Measurements from ENCODE around the gene ITGB1BP1.

ITGB1BP1 gene

GRCh38 chr2:9366026-9366425, 57.3 kb downstream of the ITGB1BP1 start:
- Histone ChIP-seq H3K27me3 (ENCODE audit: control insufficient read depth in 1 of 2, insufficient read depth in 2 of 2, low read length in 2 of 2) (no peaks in the 10 kb centered on the region), H3K36me3 (ENCODE audit: insufficient read depth, low read length) (peaks cover 53% of the 10 kb centered on the region), H3K4me1 (ENCODE audit: insufficient read depth, low read length) (no peaks in the 10 kb centered on the region), H3K4me3 (ENCODE audit: low read depth in 1 of 2, low read length in 2 of 2) (no peak overlapping the region), H3K9me3 (ENCODE audit: low read length) (no peaks in the 10 kb centered on the region), H3K9ac (ENCODE audit: low read length) (no peak overlapping the region), H3K27ac (ENCODE audit: low read depth, low read length) (no peak overlapping the region)

GRCh38 chr2:9365498-9366019, 57.8 kb downstream of the ITGB1BP1 start:
- Histone ChIP-seq H3K9me3 (ENCODE audit: low read length) (no peaks in the 10 kb centered on the region), H3K9ac (ENCODE audit: low read length) (no peak overlapping the region), H3K27me3 (ENCODE audit: control insufficient read depth in 1 of 2, insufficient read depth in 2 of 2, low read length in 2 of 2) (no peaks in the 10 kb centered on the region), H3K4me1 (ENCODE audit: insufficient read depth, low read length) (no peaks in the 10 kb centered on the region), H3K27ac (ENCODE audit: low read depth, low read length) (no peak overlapping the region), H3K4me3 (ENCODE audit: low read depth in 1 of 2, low read length in 2 of 2) (no peak overlapping the region), H3K36me3 (ENCODE audit: insufficient read depth, low read length) (peaks cover 53% of the 10 kb centered on the region)

GRCh38 chr2:9364791-9365497, 58.4 kb downstream of the ITGB1BP1 start:
- no peak overlapping the region for H3K9ac ChIP-seq (ENCODE audit: low read length)
- no peaks in the 10 kb centered on the region for H3K27me3 ChIP-seq (ENCODE audit: control insufficient read depth in 1 of 2, insufficient read depth in 2 of 2, low read length in 2 of 2)
- H3K4me1 ChIP-seq (ENCODE audit: insufficient read depth, low read length), result no peaks in the 10 kb centered on the region
- H3K27ac ChIP-seq (ENCODE audit: low read depth, low read length), result no peak overlapping the region
- no peak overlapping the region for H3K4me3 ChIP-seq (ENCODE audit: low read depth in 1 of 2, low read length in 2 of 2)
- H3K9me3 ChIP-seq (ENCODE audit: low read length), result no peaks in the 10 kb centered on the region
- H3K36me3 ChIP-seq (ENCODE audit: insufficient read depth, low read length), result peaks cover 54% of the 10 kb centered on the region

GRCh38 chr2:9364373-9364772, 59.0 kb downstream of the ITGB1BP1 start:
- Histone ChIP-seq H3K9ac (ENCODE audit: low read length) (no peak overlapping the region), H3K27ac (ENCODE audit: low read depth, low read length) (no peak overlapping the region), H3K9me3 (ENCODE audit: low read length) (no peaks in the 10 kb centered on the region), H3K36me3 (ENCODE audit: insufficient read depth, low read length) (peaks cover 59% of the 10 kb centered on the region), H3K27me3 (ENCODE audit: control insufficient read depth in 1 of 2, insufficient read depth in 2 of 2, low read length in 2 of 2) (no peaks in the 10 kb centered on the region), H3K4me3 (ENCODE audit: low read depth in 1 of 2, low read length in 2 of 2) (no peak overlapping the region), H3K4me1 (ENCODE audit: insufficient read depth, low read length) (no peaks in the 10 kb centered on the region)

GRCh38 chr2:9360701-9361100, 62.6 kb downstream of the ITGB1BP1 start:
- Histone ChIP-seq H3K9ac (ENCODE audit: low read length) (no peak overlapping the region), H3K27ac (ENCODE audit: low read depth, low read length) (no peak overlapping the region), H3K4me1 (ENCODE audit: insufficient read depth, low read length) (no peaks in the 10 kb centered on the region), H3K27me3 (ENCODE audit: control insufficient read depth in 1 of 2, insufficient read depth in 2 of 2, low read length in 2 of 2) (no peaks in the 10 kb centered on the region), H3K9me3 (ENCODE audit: low read length) (no peaks in the 10 kb centered on the region), H3K4me3 (ENCODE audit: low read depth in 1 of 2, low read length in 2 of 2) (no peak overlapping the region), H3K36me3 (ENCODE audit: insufficient read depth, low read length) (peaks cover 64% of the 10 kb centered on the region)

- H3K4me1 ChIP-seq (ENCODE audit: insufficient read depth, low read length), result no peaks in the 10 kb centered on the region
- H3K9ac ChIP-seq (ENCODE audit: low read length), result no peak overlapping the region
- H3K4me3 ChIP-seq (ENCODE audit: low read depth in 1 of 2, low read length in 2 of 2), result no peak overlapping the region
- H3K27ac ChIP-seq (ENCODE audit: low read depth, low read length), result no peak overlapping the region
- H3K9me3 ChIP-seq (ENCODE audit: low read length), result no peaks in the 10 kb centered on the region
- H3K27me3 ChIP-seq (ENCODE audit: control insufficient read depth in 1 of 2, insufficient read depth in 2 of 2, low read length in 2 of 2), result no peaks in the 10 kb centered on the region
- H3K36me3 ChIP-seq (ENCODE audit: insufficient read depth, low read length), result peaks cover 66% of the 10 kb centered on the region
Measured at GRCh38 chr2:9360110-9360509, 63.2 kb downstream of the ITGB1BP1 start.

- H3K27me3 ChIP-seq (ENCODE audit: control insufficient read depth in 1 of 2, insufficient read depth in 2 of 2, low read length in 2 of 2), result no peaks in the 10 kb centered on the region
- H3K9ac ChIP-seq (ENCODE audit: low read length), result no peak overlapping the region
- no peaks in the 10 kb centered on the region for H3K9me3 ChIP-seq (ENCODE audit: low read length)
- peaks cover 65% of the 10 kb centered on the region for H3K36me3 ChIP-seq (ENCODE audit: insufficient read depth, low read length)
- H3K27ac ChIP-seq (ENCODE audit: low read depth, low read length), result no peak overlapping the region
- H3K4me1 ChIP-seq (ENCODE audit: insufficient read depth, low read length), result no peaks in the 10 kb centered on the region
- H3K4me3 ChIP-seq (ENCODE audit: low read depth in 1 of 2, low read length in 2 of 2), result no peak overlapping the region
Measured at GRCh38 chr2:9359463-9359862, 63.9 kb downstream of the ITGB1BP1 start.

- Histone ChIP-seq H3K4me3 (ENCODE audit: low read depth in 1 of 2, low read length in 2 of 2) (no peak overlapping the region), H3K27me3 (ENCODE audit: control insufficient read depth in 1 of 2, insufficient read depth in 2 of 2, low read length in 2 of 2) (no peaks in the 10 kb centered on the region), H3K4me1 (ENCODE audit: insufficient read depth, low read length) (no peaks in the 10 kb centered on the region), H3K9ac (ENCODE audit: low read length) (no peak overlapping the region), H3K36me3 (ENCODE audit: insufficient read depth, low read length) (peaks cover 61% of the 10 kb centered on the region), H3K27ac (ENCODE audit: low read depth, low read length) (no peak overlapping the region), H3K9me3 (ENCODE audit: low read length) (no peaks in the 10 kb centered on the region)
Measured at GRCh38 chr2:9358846-9359245, 64.5 kb downstream of the ITGB1BP1 start.

GRCh38 chr2:9356261-9356660, 67.1 kb downstream of the ITGB1BP1 start:
- Histone ChIP-seq H3K9ac (ENCODE audit: low read length) (no peak overlapping the region), H3K27me3 (ENCODE audit: control insufficient read depth in 1 of 2, insufficient read depth in 2 of 2, low read length in 2 of 2) (no peaks in the 10 kb centered on the region), H3K27ac (ENCODE audit: low read depth, low read length) (no peak overlapping the region), H3K36me3 (ENCODE audit: insufficient read depth, low read length) (peaks cover 74% of the 10 kb centered on the region), H3K9me3 (ENCODE audit: low read length) (no peaks in the 10 kb centered on the region), H3K4me3 (ENCODE audit: low read depth in 1 of 2, low read length in 2 of 2) (no peak overlapping the region), H3K4me1 (ENCODE audit: insufficient read depth, low read length) (no peaks in the 10 kb centered on the region)

GRCh38 chr2:9355716-9356115, 67.6 kb downstream of the ITGB1BP1 start:
- Histone ChIP-seq H3K4me1 (ENCODE audit: insufficient read depth, low read length) (no peaks in the 10 kb centered on the region), H3K27me3 (ENCODE audit: control insufficient read depth in 1 of 2, insufficient read depth in 2 of 2, low read length in 2 of 2) (no peaks in the 10 kb centered on the region), H3K9ac (ENCODE audit: low read length) (no peak overlapping the region), H3K4me3 (ENCODE audit: low read depth in 1 of 2, low read length in 2 of 2) (no peak overlapping the region), H3K9me3 (ENCODE audit: low read length) (no peaks in the 10 kb centered on the region), H3K36me3 (ENCODE audit: insufficient read depth, low read length) (peaks cover 78% of the 10 kb centered on the region), H3K27ac (ENCODE audit: low read depth, low read length) (no peak overlapping the region)

- Histone ChIP-seq H3K4me1 (ENCODE audit: insufficient read depth, low read length) (no peaks in the 10 kb centered on the region), H3K27ac (ENCODE audit: low read depth, low read length) (no peak overlapping the region), H3K4me3 (ENCODE audit: low read depth in 1 of 2, low read length in 2 of 2) (no peak overlapping the region), H3K9ac (ENCODE audit: low read length) (no peak overlapping the region), H3K36me3 (ENCODE audit: insufficient read depth, low read length) (peaks cover 78% of the 10 kb centered on the region), H3K9me3 (ENCODE audit: low read length) (no peaks in the 10 kb centered on the region), H3K27me3 (ENCODE audit: control insufficient read depth in 1 of 2, insufficient read depth in 2 of 2, low read length in 2 of 2) (no peaks in the 10 kb centered on the region)
Measured at GRCh38 chr2:9355270-9355669, 68.1 kb downstream of the ITGB1BP1 start.

- H3K9me3 ChIP-seq (ENCODE audit: low read length), result no peaks in the 10 kb centered on the region
- H3K4me3 ChIP-seq (ENCODE audit: low read depth in 1 of 2, low read length in 2 of 2), result no peak overlapping the region
- no peak overlapping the region for H3K9ac ChIP-seq (ENCODE audit: low read length)
- peaks cover 76% of the 10 kb centered on the region for H3K36me3 ChIP-seq (ENCODE audit: insufficient read depth, low read length)
- no peaks in the 10 kb centered on the region for H3K4me1 ChIP-seq (ENCODE audit: insufficient read depth, low read length)
- no peaks in the 10 kb centered on the region for H3K27me3 ChIP-seq (ENCODE audit: control insufficient read depth in 1 of 2, insufficient read depth in 2 of 2, low read length in 2 of 2)
- no peak overlapping the region for H3K27ac ChIP-seq (ENCODE audit: low read depth, low read length)
Measured at GRCh38 chr2:9354318-9354717, 69.0 kb downstream of the ITGB1BP1 start.
